Mucosa of rectum (tissue), 2 donors: ENCODE results near the gene OR2A1.
"Not testable (repeated sequence)": the region's sequence is repeated elsewhere in the genome, so short reads cannot be mapped to it uniquely, and the experiment has no call there.

Experiments used
- H3K27ac ChIP-seq, 2 donors: one replicate each; pipeline ENCODE4 v1.7.0; 2013; ENCODE audit warnings: inconsistent platforms in 2 of 2, low read depth in 2 of 2, low read length in 2 of 2
- H3K27me3 ChIP-seq, 2 donors: one replicate each; pipeline ENCODE4 v1.7.0; 2013; ENCODE audit warnings: low read length in 2 of 2; ENCODE audit not compliant: control insufficient read depth in 2 of 2, insufficient read depth in 2 of 2
- H3K36me3 ChIP-seq, 2 donors: one replicate each; pipeline ENCODE4 v1.7.0; 2013; ENCODE audit warnings: low read length in 2 of 2; ENCODE audit not compliant: control insufficient read depth in 2 of 2, insufficient read depth in 2 of 2
- H3K4me1 ChIP-seq, 2 donors: one replicate each; pipeline ENCODE4 v1.7.0; 2013; ENCODE audit warnings: low read length in 2 of 2, mild to moderate bottlenecking in 1 of 2; ENCODE audit not compliant: control insufficient read depth in 2 of 2, insufficient read depth in 2 of 2
- H3K4me3 ChIP-seq, 2 donors: one replicate each; pipeline ENCODE4 v1.7.0; 2013; ENCODE audit warnings: low read length in 2 of 2
- H3K9ac ChIP-seq, 2 donors: one replicate each; pipeline ENCODE4 v1.7.0; 2013; ENCODE audit warnings: low read length in 2 of 2, low read depth in 1 of 2, mild to moderate bottlenecking in 1 of 2
- H3K9me3 ChIP-seq, 2 donors: one replicate each; pipeline ENCODE4 v1.7.0; 2013; ENCODE audit warnings: low read length in 2 of 2; ENCODE audit not compliant: control insufficient read depth in 2 of 2
- donor health status: healthy.
- donor health status: Normal muscosa, but diverticular disease.

Gene OR2A1

DNA sequence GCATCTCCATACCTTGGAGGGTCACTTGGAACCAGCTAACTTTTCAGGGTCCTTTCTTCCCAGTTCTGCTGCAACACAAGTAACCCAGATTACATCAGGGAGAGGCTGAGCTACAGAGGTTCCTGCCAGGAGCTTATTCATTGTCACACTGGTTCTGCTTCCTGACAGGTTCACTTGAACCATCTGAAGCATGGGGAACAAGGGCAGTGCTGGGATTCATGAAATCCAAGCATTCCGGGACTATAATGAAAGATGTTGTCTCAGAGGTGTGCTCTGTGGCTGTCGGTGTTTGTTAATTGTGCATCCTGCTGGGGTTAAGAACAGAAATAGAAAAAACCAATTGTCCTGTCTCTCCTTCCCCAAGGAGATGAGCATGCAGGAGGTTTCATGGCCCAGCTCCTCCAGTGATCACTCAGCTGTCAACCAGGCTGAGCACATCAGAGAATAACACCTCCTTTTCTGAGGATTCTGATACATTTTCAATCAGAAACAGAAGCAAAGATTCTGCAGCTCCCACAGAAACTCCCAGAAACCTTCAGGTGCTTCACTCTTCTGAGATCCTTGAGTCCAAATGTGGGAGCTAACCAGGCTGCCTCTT lies at the start of gene OR2A1:
Gene OR2A1 (plus strand): TSS at position 548 of the 598 bp plus-strand sequence. CDS start 5,706 bp downstream, outside the sequence.
- H3K9me3 ChIP-seq, H3K36me3 ChIP-seq, H3K27ac ChIP-seq, H3K27me3 ChIP-seq, H3K4me1 ChIP-seq, H3K9ac ChIP-seq, H3K4me3 ChIP-seq: not testable (repeated sequence)

DNA sequence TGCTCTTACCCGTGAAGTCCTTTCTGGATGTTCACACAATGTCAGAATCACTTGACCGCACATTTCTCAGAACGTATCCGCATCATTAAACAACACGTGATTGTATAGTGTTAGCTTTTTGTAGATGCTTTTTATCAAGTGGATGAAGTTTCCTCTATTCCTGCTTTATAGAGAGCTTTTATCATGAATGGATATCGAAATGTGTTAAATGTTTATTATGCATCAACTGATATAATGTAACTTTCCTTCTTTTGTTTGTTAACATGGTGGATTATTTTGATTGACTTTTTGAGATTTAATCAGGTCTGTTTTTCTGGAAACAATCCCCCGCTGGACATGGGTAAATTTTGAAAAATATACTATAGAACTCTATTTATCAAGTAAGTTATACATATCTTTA lies 47.5 kb upstream of the OR2A1 start, which contains the start of gene OR2A7:
Gene OR2A7 (minus strand): TSS at position 101 of the 400 bp plus-strand sequence. CDS start 5,164 bp downstream, outside the sequence.
- not testable (repeated sequence) for H3K9ac ChIP-seq, H3K4me1 ChIP-seq, H3K27ac ChIP-seq, H3K4me3 ChIP-seq, H3K27me3 ChIP-seq, H3K36me3 ChIP-seq, H3K9me3 ChIP-seq

DNA sequence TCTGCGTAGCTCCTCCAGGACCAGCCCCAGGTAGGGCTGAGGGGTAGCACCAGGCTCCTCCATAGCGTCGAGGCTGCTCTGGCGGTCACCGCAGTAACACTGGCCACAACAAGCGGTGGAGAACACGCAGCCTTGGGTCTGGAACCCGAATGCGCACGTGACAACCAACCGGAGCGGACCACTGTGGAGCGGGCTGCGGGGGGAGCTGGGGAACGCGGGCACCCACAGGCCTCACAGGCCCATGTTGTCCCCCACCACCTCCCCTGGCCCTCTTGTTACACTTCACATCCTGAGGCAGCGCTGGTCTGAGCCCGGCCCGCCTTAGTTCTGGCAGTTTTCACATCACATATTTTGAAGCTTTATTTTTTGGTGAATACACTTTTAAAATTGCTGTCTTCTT lies 43.0 kb upstream of the OR2A1 start, which contains the start of gene CTAGE8:
Gene CTAGE8 (minus strand): TSS at position 101 of the 400 bp plus-strand sequence. CDS start 38 bp downstream, at position 63.
- not testable (repeated sequence) for H3K4me3 ChIP-seq, H3K9me3 ChIP-seq, H3K27me3 ChIP-seq, H3K27ac ChIP-seq, H3K4me1 ChIP-seq, H3K36me3 ChIP-seq, H3K9ac ChIP-seq

- H3K4me1 ChIP-seq, H3K27ac ChIP-seq, H3K4me3 ChIP-seq: not testable (repeated sequence)
Observed at GRCh38 chr7:144275281-144275680, 36.9 kb upstream of the OR2A1 start.

DNA sequence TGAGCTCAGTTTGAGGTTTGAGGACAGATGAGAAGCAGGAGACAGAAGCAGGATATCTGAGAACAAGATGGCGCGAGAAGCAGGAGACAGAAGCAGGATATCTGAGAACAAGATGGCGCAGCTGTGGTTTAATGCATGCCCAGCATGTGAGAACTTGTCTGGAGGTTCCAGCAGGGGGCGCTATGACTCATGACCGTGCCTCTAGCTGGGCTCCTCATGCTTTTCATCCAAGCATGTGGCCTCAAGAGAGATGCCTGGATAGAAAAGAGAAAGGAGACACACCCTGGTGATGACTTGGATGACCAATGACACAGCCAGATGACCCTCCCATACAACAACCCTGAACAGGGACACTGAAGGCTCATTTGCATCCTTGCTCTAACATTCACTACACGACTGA lies 32.2 kb upstream of the OR2A1 start:
- H3K4me1 ChIP-seq, H3K27ac ChIP-seq, H3K9ac ChIP-seq: not testable (repeated sequence)

More at GRCh38 chr7:144275281-144275680, 36.9 kb upstream of the OR2A1 start:
- H3K9ac ChIP-seq, H3K9me3 ChIP-seq, H3K27me3 ChIP-seq, H3K36me3 ChIP-seq: not testable (repeated sequence)

GRCh38 chr7:144281981-144282380 lies 30.2 kb upstream of the OR2A1 start:
- not testable (repeated sequence) for H3K4me1 ChIP-seq, H3K9me3 ChIP-seq, H3K9ac ChIP-seq, H3K27me3 ChIP-seq, H3K4me3 ChIP-seq, H3K27ac ChIP-seq, H3K36me3 ChIP-seq

More for the DNA sequence above, 32.2 kb upstream of the OR2A1 start:
- H3K4me3 ChIP-seq, H3K9me3 ChIP-seq, H3K27me3 ChIP-seq, H3K36me3 ChIP-seq: not testable (repeated sequence)

- H3K4me3 ChIP-seq, H3K27me3 ChIP-seq, H3K36me3 ChIP-seq, H3K27ac ChIP-seq, H3K9ac ChIP-seq, H3K9me3 ChIP-seq, H3K4me1 ChIP-seq: not testable (repeated sequence)
Observed at GRCh38 chr7:144282490-144282889, 29.7 kb upstream of the OR2A1 start.

- H3K36me3 ChIP-seq, H3K9ac ChIP-seq, H3K4me3 ChIP-seq, H3K27ac ChIP-seq, H3K4me1 ChIP-seq, H3K27me3 ChIP-seq, H3K9me3 ChIP-seq: not testable (repeated sequence)
Observed at GRCh38 chr7:144283716-144284115, 28.5 kb upstream of the OR2A1 start.

- H3K9ac ChIP-seq, H3K4me3 ChIP-seq, H3K36me3 ChIP-seq, H3K27ac ChIP-seq, H3K27me3 ChIP-seq, H3K9me3 ChIP-seq, H3K4me1 ChIP-seq: not testable (repeated sequence)
Observed at GRCh38 chr7:144287171-144287784, 24.9 kb upstream of the OR2A1 start.

GRCh38 chr7:144291607-144292006 lies 20.6 kb upstream of the OR2A1 start:
- not testable (repeated sequence) for H3K27ac ChIP-seq, H3K4me3 ChIP-seq, H3K27me3 ChIP-seq, H3K36me3 ChIP-seq, H3K9me3 ChIP-seq, H3K4me1 ChIP-seq, H3K9ac ChIP-seq
